ENCODE measurements around the gene THY1.

Gene THY1

DNA sequence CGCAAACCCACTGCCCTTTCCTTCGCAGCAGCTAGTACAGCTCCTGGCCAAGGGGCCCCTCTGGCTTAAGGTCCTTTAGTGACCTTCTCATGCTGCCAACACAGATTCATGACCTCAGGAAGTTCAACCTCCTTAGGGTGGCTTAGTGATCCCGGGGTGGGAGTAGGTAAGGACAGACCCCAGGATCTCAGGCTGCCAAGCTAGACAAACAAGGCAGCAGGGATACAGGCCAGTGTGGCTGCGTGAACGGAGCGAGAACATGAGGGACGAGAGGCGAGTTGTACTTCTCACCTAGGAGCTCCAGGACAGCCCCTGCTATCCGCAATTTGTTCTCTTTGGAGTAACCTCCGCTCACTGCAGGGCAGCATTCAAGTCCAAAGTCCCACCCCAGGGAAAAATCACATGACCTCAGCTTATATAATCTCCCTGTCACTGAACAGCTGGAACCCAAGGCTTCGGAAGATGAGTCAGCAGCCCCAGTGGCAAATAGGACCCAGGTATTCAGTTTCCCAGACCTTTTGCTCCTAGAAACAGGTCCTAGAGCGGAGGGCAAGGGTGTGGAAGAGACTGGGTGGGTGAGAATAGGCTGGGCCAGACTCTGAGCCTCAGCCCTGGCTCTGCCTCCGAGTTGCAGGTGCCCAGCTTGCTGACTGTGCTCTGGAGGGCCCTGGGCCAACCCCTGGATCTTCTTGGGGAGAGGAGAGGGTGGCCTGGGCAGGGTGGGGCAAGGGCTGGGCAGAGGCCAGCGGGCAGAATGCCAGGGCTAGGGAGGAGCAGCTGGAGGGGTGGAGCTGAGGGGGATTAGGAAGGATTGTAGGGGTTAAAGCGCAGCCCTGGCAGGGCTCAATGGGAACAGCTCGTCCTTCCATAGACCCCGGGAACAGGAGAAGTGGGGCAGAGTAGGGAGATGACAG is 54.6 kb downstream of the THY1 start:
- DNase-seq = peak; percentile 34

DNA sequence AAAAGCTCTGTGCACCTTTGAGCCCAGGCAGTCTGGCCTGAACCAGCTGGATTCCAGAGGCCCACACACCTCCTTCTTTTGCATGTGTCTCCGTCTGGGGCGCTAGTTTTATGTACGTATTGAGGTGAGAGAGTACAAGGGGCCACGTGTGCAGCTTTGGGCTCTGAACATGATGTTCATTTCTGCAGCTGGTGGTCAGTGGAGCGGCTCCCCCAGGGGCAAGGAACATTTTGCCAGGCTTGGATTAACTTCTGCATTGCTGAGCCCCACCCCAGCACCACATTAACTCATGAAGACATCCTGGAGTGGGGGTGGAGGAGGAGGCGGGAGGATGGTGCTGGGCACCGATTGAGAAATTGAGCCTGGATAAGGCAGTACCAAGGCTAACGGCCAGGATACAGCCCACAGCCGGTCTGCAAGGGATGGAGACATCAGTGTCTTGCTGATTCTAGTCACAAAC is 55.3 kb downstream of the THY1 start:
- no peak for DNase-seq

Data from NCI-H2029 treated with DMSO at 0.1 percent for 48 hours (cell line).